Stimulated activated naive CD8-positive, alpha-beta T cell treated with anti-CD3 and anti-CD28 coated beads, Interleukin-15, amount 100 ng/mL, for 72 hours (primary cell): ENCODE results near the gene KRTAP10-4.
"Not testable (repeated sequence)": the region's sequence is repeated elsewhere in the genome, so short reads cannot be mapped to it uniquely, and the experiment has no call there.

Experiments
- ATAC-seq: fragments of 150-1000 bp; cut with Tn5 transposase; 2 replicates; pipeline ENCODE4 v1.10.0; 2021; ENCODE audit warnings: mild to moderate bottlenecking, moderate library complexity
- DNase-seq, 2 donors: peaks; one replicate each; pipeline ENCODE4 v3.0.0; 2021 to 2022
- H3K27ac Mint-ChIP-seq, 2 donors: one replicate each; pipeline ENCODE4 v1.8.0; 2022; ENCODE audit warnings: mild to moderate bottlenecking in 2 of 2, mixed read lengths in 2 of 2, moderate library complexity in 2 of 2
- H3K27me3 Mint-ChIP-seq: one replicate; pipeline ENCODE4 v1.8.0; 2022; ENCODE audit warnings: mixed read lengths
- H3K4me1 Mint-ChIP-seq: one replicate; pipeline ENCODE4 v1.8.0; 2022; ENCODE audit warnings: mild to moderate bottlenecking, mixed read lengths
- H3K4me3 Mint-ChIP-seq, 2 donors: one replicate each; pipeline ENCODE4 v1.8.0; 2022; ENCODE audit warnings: mild to moderate bottlenecking in 2 of 2, mixed read lengths in 2 of 2, moderate library complexity in 1 of 2
- H3K9me3 Mint-ChIP-seq, 2 donors: one replicate each; pipeline ENCODE4 v1.8.0; 2022; ENCODE audit warnings: mixed read lengths in 2 of 2

Gene KRTAP10-4

GRCh38 chr21:44578371-44579055 is 5.0 kb downstream of the KRTAP10-4 start:
- Mint-ChIP-seq H3K4me3 (no peak overlapping the region), H3K9me3 (peaks cover 16 to 71% of the 10 kb centered on the region in 2 donors), H3K27ac (no peak overlapping the region), H3K4me1 (peaks cover 30% of the 10 kb centered on the region), H3K27me3 (peaks cover 16% of the 10 kb centered on the region)
- DNase-seq (no peak), ATAC-seq (no peak)

GRCh38 chr21:44579056-44579832 is 5.7 kb downstream of the KRTAP10-4 start:
- Mint-ChIP-seq H3K4me1 (peaks cover 35% of the 10 kb centered on the region), H3K27me3 (peaks cover 12% of the 10 kb centered on the region), H3K4me3 (no peak overlapping the region), H3K27ac (peak overlapping the region in 1 of 2 donors; percentile 83), H3K9me3 (peaks cover 16 to 71% of the 10 kb centered on the region in 2 donors)
- no peak for DNase-seq
- ATAC-seq = no peak

GRCh38 chr21:44579833-44580144 is 6.3 kb downstream of the KRTAP10-4 start:
- ATAC-seq (no peak), DNase-seq (no peak)
- H3K4me3 Mint-ChIP-seq = no peak overlapping the region
- H3K27ac Mint-ChIP-seq = no peak overlapping the region
- H3K27me3 Mint-ChIP-seq = peaks cover 7% of the 10 kb centered on the region
- peaks cover 16 to 71% of the 10 kb centered on the region in 2 donors for H3K9me3 Mint-ChIP-seq
- H3K4me1 Mint-ChIP-seq = peaks cover 33% of the 10 kb centered on the region

- H3K4me3 Mint-ChIP-seq = peak within 1 kb of the TSS in 1 of 2 donors; percentile 44
- not testable (repeated sequence) for ATAC-seq, DNase-seq, H3K27me3 Mint-ChIP-seq
- H3K27ac Mint-ChIP-seq = peak within 1 kb of the TSS; percentile 26 to 59
- peaks cover 28% of the 10 kb centered on the region for H3K4me1 Mint-ChIP-seq
- peaks cover 16 to 71% of the 10 kb centered on the region in 2 donors for H3K9me3 Mint-ChIP-seq
These were observed 6.8 kb downstream of the KRTAP10-4 start, which contains the start of gene KRTAP10-5 for GRCh38 chr21:44580231-44580821. KRTAP10-5 (minus strand) TSS chr21:44580604; CDS start chr21:44580578, 26 bp downstream.

GRCh38 chr21:44581158-44581557 is 7.6 kb downstream of the KRTAP10-4 start:
- no peak overlapping the region for H3K27ac Mint-ChIP-seq
- H3K4me1 Mint-ChIP-seq = peaks cover 28% of the 10 kb centered on the region
- peaks cover 16 to 64% of the 10 kb centered on the region in 2 donors for H3K9me3 Mint-ChIP-seq
- DNase-seq = no peak
- H3K27me3 Mint-ChIP-seq = no peaks in the 10 kb centered on the region
- no peak overlapping the region for H3K4me3 Mint-ChIP-seq
- no peak for ATAC-seq

- DNase-seq = no peak
- Mint-ChIP-seq H3K27me3 (no peaks in the 10 kb centered on the region), H3K4me1 (peaks cover 28% of the 10 kb centered on the region), H3K9me3 (peaks cover 16 to 55% of the 10 kb centered on the region in 2 donors), H3K27ac (no peak overlapping the region), H3K4me3 (no peak overlapping the region)
- ATAC-seq = no peak
These were observed 8.5 kb downstream of the KRTAP10-4 start for GRCh38 chr21:44582055-44582454.

GRCh38 chr21:44583089-44583799 is 9.7 kb downstream of the KRTAP10-4 start:
- no peak for DNase-seq
- no peaks in the 10 kb centered on the region for H3K27me3 Mint-ChIP-seq
- H3K4me1 Mint-ChIP-seq = peaks cover 28% of the 10 kb centered on the region
- H3K4me3 Mint-ChIP-seq = no peak overlapping the region
- H3K27ac Mint-ChIP-seq = no peak overlapping the region
- peaks cover 16 to 43% of the 10 kb centered on the region in 2 donors for H3K9me3 Mint-ChIP-seq
- no peak for ATAC-seq

- no peak overlapping the region for H3K27ac Mint-ChIP-seq
- H3K4me1 Mint-ChIP-seq = peaks cover 28% of the 10 kb centered on the region
- ATAC-seq (peak; percentile 89), DNase-seq (peak; percentile 7 to 31)
- no peaks in the 10 kb centered on the region for H3K27me3 Mint-ChIP-seq
- no peak overlapping the region for H3K4me3 Mint-ChIP-seq
- H3K9me3 Mint-ChIP-seq = peaks cover 16 to 41% of the 10 kb centered on the region in 2 donors
These were observed 10.2 kb downstream of the KRTAP10-4 start for GRCh38 chr21:44583800-44584147.

GRCh38 chr21:44585892-44586291 is 12.4 kb downstream of the KRTAP10-4 start:
- ATAC-seq (no peak), DNase-seq (no peak)
- Mint-ChIP-seq H3K27me3 (peaks cover 6% of the 10 kb centered on the region), H3K27ac (peak overlapping the region in 1 of 2 donors; percentile 77), H3K9me3 (peaks cover 15 to 23% of the 10 kb centered on the region in 2 donors), H3K4me1 (peaks cover 22% of the 10 kb centered on the region), H3K4me3 (no peak overlapping the region)

GRCh38 chr21:44589094-44589493 is 15.6 kb downstream of the KRTAP10-4 start:
- H3K27me3 Mint-ChIP-seq = peaks cover 15% of the 10 kb centered on the region
- H3K9me3 Mint-ChIP-seq = no peaks in the 10 kb centered on the region
- ATAC-seq = no peak
- H3K27ac Mint-ChIP-seq = no peak overlapping the region
- peaks cover 13% of the 10 kb centered on the region for H3K4me1 Mint-ChIP-seq
- no peak for DNase-seq
- no peak overlapping the region for H3K4me3 Mint-ChIP-seq

GRCh38 chr21:44589586-44590305 is 16.2 kb downstream of the KRTAP10-4 start:
- Mint-ChIP-seq H3K4me1 (peaks cover 8% of the 10 kb centered on the region), H3K27me3 (peaks cover 15% of the 10 kb centered on the region), H3K27ac (no peak overlapping the region), H3K4me3 (no peak overlapping the region), H3K9me3 (no peaks in the 10 kb centered on the region)
- no peak for DNase-seq
- ATAC-seq = no peak

- ATAC-seq (no peak), DNase-seq (no peak)
- no peak overlapping the region for H3K27ac Mint-ChIP-seq
- H3K4me1 Mint-ChIP-seq = peaks cover 8% of the 10 kb centered on the region
- peaks cover 15% of the 10 kb centered on the region for H3K27me3 Mint-ChIP-seq
- no peak overlapping the region for H3K4me3 Mint-ChIP-seq
- no peaks in the 10 kb centered on the region for H3K9me3 Mint-ChIP-seq
These were observed 16.8 kb downstream of the KRTAP10-4 start for GRCh38 chr21:44590311-44590721.

GRCh38 chr21:44590897-44591800 is 17.6 kb downstream of the KRTAP10-4 start:
- peaks cover 15% of the 10 kb centered on the region for H3K27me3 Mint-ChIP-seq
- not testable (repeated sequence) for ATAC-seq, H3K9me3 Mint-ChIP-seq, H3K4me1 Mint-ChIP-seq, DNase-seq, H3K4me3 Mint-ChIP-seq, H3K27ac Mint-ChIP-seq

- H3K4me1 Mint-ChIP-seq, H3K27ac Mint-ChIP-seq, H3K4me3 Mint-ChIP-seq, ATAC-seq, H3K9me3 Mint-ChIP-seq, DNase-seq: not testable (repeated sequence)
- peaks cover 15% of the 10 kb centered on the region for H3K27me3 Mint-ChIP-seq
These were observed 18.2 kb downstream of the KRTAP10-4 start for GRCh38 chr21:44591801-44592130.
